K562 (cell line): ENCODE results near the gene FOSL2. TPM values are rescaled to one million over a fixed set of nuclear protein-coding genes. Genes with fewer than 3 reads are reported as not detected.

Experiments used
- HDAC1 ChIP-seq, 2 experiments: fragments of 450-650 bp; IDR thresholded peaks; 2 replicates each; pipeline ENCODE4 v1.6.1; 2016 to 2017; ENCODE audit warnings: inconsistent platforms in 1 of 2, mild to moderate bottlenecking in 1 of 2, moderate library complexity in 1 of 2
- MEF2D ChIP-seq: conservative IDR thresholded peaks from 2 replicates; pipeline ENCODE4 v1.6.1; 2016; ENCODE audit warnings: low read depth, missing genetic modification characterization, missing compliant biosample characterization
- RFX5 ChIP-seq: IDR thresholded peaks from 2 replicates; pipeline ENCODE4 v1.6.1; 2011; ENCODE audit warnings: low read depth, mild to moderate bottlenecking, improper control_type of control experiment, low read length
- RUNX1 ChIP-seq: sonication (generic); IDR thresholded peaks from 2 replicates; pipeline ENCODE4 v1.6.1; 2016; ENCODE audit warnings: antibody characterized with exemption, low read depth
- SRSF3 ChIP-seq: fragments of 200-400 bp; formaldehyde crosslinking; IDR thresholded peaks from 2 replicates; pipeline ENCODE4 v1.6.1; 2016; ENCODE audit warnings: mild to moderate bottlenecking, low read length, moderate library complexity; ENCODE audit not compliant: insufficient read depth
- SRSF7 ChIP-seq: fragments of 200-400 bp; formaldehyde crosslinking; optimal IDR thresholded peaks from 2 replicates; pipeline ENCODE3; 2017; ENCODE audit warnings: mild to moderate bottlenecking, low read depth, low read length
- TAL1 ChIP-seq: fragments of 450-650 bp; IDR thresholded peaks from 2 replicates; pipeline ENCODE4 v1.6.1; 2016; ENCODE audit warnings: mild to moderate bottlenecking
- ZNF384 ChIP-seq: IDR thresholded peaks from 2 replicates; pipeline ENCODE4 v1.6.1; 2012; ENCODE audit warnings: low read depth, low read length, improper control_type of control experiment
- ZNF507 ChIP-seq: conservative IDR thresholded peaks from 2 replicates; pipeline ENCODE4 v1.6.1; 2017; ENCODE audit warnings: missing genetic modification characterization, missing compliant biosample characterization
- ZNF561 ChIP-seq: fragments of 450-650 bp; formaldehyde crosslinking; conservative IDR thresholded peaks from 2 replicates; pipeline ENCODE4 v1.4.0; 2020; ENCODE audit warnings: mild to moderate bottlenecking, moderate library complexity
- ZNF778 ChIP-seq: fragments of 450-650 bp; formaldehyde crosslinking; IDR thresholded peaks from 2 replicates; pipeline ENCODE4 v1.4.0; 2020; ENCODE audit warnings: mild to moderate bottlenecking, moderate library complexity
- ZZZ3 ChIP-seq: fragments of 450-650 bp; IDR thresholded peaks from 2 replicates; pipeline ENCODE4 v1.6.1; 2016; ENCODE audit warnings: antibody characterized with exemption, mild to moderate bottlenecking, moderate library complexity
- polyA plus RNA-seq, 8 experiments: library from polyadenylated mRNA; depleted of rRNA in 4 of 8; stranded (reverse) in 5 of 8; unstranded in 3 of 8; fragments of >200 nt; fragmentation: Nextera tagmentation in 2 of 8; fragmentation: Illumina TruSeq in 1 of 8; extraction: Ambion mirVana in 2 of 8; extraction: Trizol in 1 of 8; gene quantifications; 2 replicates each; pipeline versions ENCODE4 v1.2.1 to v1.2.3, GENCODE V29; 2011 to 2014; ENCODE audit warnings: inconsistent platforms in 1 of 8, missing spikeins in 1 of 8
- total RNA-seq, 7 experiments: library from RNA; depleted of rRNA in 6 of 7; stranded (reverse); fragments of >200 nt in 6 of 7; fragmentation: Illumina TruSeq in 2 of 7; extraction: Trizol in 2 of 7; gene quantifications; 2 replicates each; pipeline versions ENCODE4 v1.2.1 to v1.2.3, GENCODE V29; 2011 to 2021; ENCODE audit warnings: low replicate concordance in 1 of 7
- TF ChIP-seq, protein P1 (sequence below): sonication (generic); formaldehyde crosslinking; IDR thresholded peaks from 2 replicates; pipeline ENCODE4 v1.8.1; 2023; ENCODE audit warnings: mild to moderate bottlenecking, missing genetic modification reagents
- TF ChIP-seq, protein P2 (sequence below): sonication (generic); formaldehyde crosslinking; IDR thresholded peaks from 2 replicates; pipeline ENCODE4 v1.8.1; 2023; ENCODE audit warnings: mild to moderate bottlenecking, missing genetic modification reagents
- TF ChIP-seq, protein P3 (sequence below): sonication (generic); formaldehyde crosslinking; IDR thresholded peaks from 2 replicates; pipeline ENCODE4 v1.8.0; 2022; ENCODE audit warnings: missing genetic modification reagents, mild to moderate bottlenecking, borderline replicate concordance

Gene FOSL2
- total and polyA plus RNA-seq, 9 of the 15 experiments (the other 6 are each of a cell fraction or from before 2014, with no cell fraction given), result 0.04 to 2.9 (median 0.80) TPM

DNA sequence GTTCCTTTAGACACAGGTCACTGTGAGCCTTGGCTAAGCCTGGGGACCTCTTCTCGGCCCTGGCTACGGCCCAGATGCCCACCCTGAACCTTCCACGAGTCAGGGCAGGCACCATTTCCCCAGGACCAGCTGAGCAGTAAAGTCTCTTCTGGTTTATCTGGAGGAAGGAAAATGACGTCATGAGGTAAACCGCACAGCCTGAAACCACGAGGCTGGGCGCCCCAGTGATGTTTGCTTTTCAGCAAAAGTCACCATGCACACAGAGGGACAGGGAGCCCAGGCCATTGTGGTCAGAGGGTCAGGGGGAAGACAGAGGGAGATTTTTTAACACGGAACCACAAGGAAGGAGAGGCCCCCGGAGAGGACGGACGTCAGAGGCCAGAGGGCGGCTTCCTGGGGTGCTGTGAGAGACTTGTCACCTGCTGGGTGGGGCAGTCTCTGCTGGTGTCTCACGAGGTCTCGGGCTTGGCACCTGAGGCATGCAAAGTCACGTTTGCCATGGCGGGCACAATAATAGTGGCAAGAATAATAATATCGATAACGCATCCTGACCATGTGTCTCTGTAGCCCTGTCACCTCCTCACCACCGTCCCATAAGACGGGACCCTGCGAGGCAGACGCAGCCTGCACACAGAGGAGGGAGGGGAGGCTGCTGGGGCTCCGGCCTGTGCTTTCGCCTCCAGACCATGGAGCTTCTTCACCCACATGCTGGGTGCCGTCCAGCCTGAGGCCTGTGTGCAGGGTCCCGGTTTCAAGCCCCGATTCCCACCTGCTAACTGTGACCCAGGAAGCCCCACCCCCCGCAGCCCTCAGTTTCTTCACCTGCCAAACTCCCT, 33.2 kb upstream of the FOSL2 start (continued):
- TF ChIP-seq, protein P1, sequence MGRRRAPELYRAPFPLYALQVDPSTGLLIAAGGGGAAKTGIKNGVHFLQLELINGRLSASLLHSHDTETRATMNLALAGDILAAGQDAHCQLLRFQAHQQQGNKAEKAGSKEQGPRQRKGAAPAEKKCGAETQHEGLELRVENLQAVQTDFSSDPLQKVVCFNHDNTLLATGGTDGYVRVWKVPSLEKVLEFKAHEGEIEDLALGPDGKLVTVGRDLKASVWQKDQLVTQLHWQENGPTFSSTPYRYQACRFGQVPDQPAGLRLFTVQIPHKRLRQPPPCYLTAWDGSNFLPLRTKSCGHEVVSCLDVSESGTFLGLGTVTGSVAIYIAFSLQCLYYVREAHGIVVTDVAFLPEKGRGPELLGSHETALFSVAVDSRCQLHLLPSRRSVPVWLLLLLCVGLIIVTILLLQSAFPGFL (CRISPR knock-in tag), result no peak
- no peak for TF ChIP-seq SRSF7
- TF ChIP-seq ZNF778 (CRISPR knock-in tag), result no peak
- peak; percentile 44; the same call in 1 of the 2 replicates for TF ChIP-seq RUNX1
- TF ChIP-seq ZNF561 (CRISPR knock-in tag), result no peak
- TF ChIP-seq RFX5, result no peak
- TF ChIP-seq, protein P2, sequence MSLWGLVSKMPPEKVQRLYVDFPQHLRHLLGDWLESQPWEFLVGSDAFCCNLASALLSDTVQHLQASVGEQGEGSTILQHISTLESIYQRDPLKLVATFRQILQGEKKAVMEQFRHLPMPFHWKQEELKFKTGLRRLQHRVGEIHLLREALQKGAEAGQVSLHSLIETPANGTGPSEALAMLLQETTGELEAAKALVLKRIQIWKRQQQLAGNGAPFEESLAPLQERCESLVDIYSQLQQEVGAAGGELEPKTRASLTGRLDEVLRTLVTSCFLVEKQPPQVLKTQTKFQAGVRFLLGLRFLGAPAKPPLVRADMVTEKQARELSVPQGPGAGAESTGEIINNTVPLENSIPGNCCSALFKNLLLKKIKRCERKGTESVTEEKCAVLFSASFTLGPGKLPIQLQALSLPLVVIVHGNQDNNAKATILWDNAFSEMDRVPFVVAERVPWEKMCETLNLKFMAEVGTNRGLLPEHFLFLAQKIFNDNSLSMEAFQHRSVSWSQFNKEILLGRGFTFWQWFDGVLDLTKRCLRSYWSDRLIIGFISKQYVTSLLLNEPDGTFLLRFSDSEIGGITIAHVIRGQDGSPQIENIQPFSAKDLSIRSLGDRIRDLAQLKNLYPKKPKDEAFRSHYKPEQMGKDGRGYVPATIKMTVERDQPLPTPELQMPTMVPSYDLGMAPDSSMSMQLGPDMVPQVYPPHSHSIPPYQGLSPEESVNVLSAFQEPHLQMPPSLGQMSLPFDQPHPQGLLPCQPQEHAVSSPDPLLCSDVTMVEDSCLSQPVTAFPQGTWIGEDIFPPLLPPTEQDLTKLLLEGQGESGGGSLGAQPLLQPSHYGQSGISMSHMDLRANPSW, result no peak
- no peak for TF ChIP-seq ZZZ3
- peak; percentile 49 for TF ChIP-seq TAL1
- TF ChIP-seq ZNF384, result no peak
- TF ChIP-seq SRSF3, result no peak
- TF ChIP-seq, protein P3, sequence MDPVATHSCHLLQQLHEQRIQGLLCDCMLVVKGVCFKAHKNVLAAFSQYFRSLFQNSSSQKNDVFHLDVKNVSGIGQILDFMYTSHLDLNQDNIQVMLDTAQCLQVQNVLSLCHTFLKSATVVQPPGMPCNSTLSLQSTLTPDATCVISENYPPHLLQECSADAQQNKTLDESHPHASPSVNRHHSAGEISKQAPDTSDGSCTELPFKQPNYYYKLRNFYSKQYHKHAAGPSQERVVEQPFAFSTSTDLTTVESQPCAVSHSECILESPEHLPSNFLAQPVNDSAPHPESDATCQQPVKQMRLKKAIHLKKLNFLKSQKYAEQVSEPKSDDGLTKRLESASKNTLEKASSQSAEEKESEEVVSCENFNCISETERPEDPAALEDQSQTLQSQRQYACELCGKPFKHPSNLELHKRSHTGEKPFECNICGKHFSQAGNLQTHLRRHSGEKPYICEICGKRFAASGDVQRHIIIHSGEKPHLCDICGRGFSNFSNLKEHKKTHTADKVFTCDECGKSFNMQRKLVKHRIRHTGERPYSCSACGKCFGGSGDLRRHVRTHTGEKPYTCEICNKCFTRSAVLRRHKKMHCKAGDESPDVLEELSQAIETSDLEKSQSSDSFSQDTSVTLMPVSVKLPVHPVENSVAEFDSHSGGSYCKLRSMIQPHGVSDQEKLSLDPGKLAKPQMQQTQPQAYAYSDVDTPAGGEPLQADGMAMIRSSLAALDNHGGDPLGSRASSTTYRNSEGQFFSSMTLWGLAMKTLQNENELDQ (CRISPR knock-in tag), result no peak
- TF ChIP-seq HDAC1 (IDR thresholded peaks at IDR 0.05), result peak in 1 of 2 experiments; percentile 75; a peak in 2 of 4 replicates
- TF ChIP-seq MEF2D (tag), result peak; percentile 42; the same call in 1 of the 2 replicates
- TF ChIP-seq ZNF507 (tag), result no peak
